Thyroid gland (tissue), 4 donors: ENCODE data around the gene TMEM51. TPM values are rescaled to one million over a fixed set of nuclear protein-coding genes. Genes with fewer than 3 reads are reported as not detected.

Experiments
- DNase-seq, 2 donors: peaks; one replicate each; pipeline ENCODE4 v3.0.0-alpha.2; 2019
- H3K27ac ChIP-seq, 3 donors: fragments of 200-600 bp; sonication (generic); 1 replicate in 2 of 3; 2 replicates in 1 of 3; pipeline ENCODE4 v1.5.1; 2016 to 2019; ENCODE audit warnings: mild to moderate bottlenecking in 1 of 3, moderate library complexity in 1 of 3
- H3K27me3 ChIP-seq: fragments of 200-600 bp; sonication (generic); one replicate; pipeline ENCODE4 v1.5.1; 2019
- H3K36me3 ChIP-seq, 2 donors: fragments of 200-600 bp; sonication (generic); one replicate each; pipeline ENCODE4 v1.5.1; 2016 to 2019
- H3K4me1 ChIP-seq, 2 donors: fragments of 200-600 bp; sonication (generic); one replicate each; pipeline ENCODE4 v1.5.1; 2017 to 2019
- H3K4me3 ChIP-seq, 3 donors: fragments of 200-600 bp; sonication (generic); replicated peaks in 1 of 3; 1 replicate in 2 of 3; 2 replicates in 1 of 3; pipeline ENCODE4 v1.5.1; 2016; ENCODE audit warnings: mild to moderate bottlenecking in 1 of 3
- H3K9me3 ChIP-seq: fragments of 200-600 bp; sonication (generic); one replicate; pipeline ENCODE4 v1.5.1; 2017
- POLR2A ChIP-seq, 2 donors: fragments of 450-650 bp; IDR thresholded peaks; one replicate each; pipeline ENCODE4 v1.6.1; 2017; ENCODE audit warnings: antibody characterized with exemption in 2 of 2, mild to moderate bottlenecking in 2 of 2, moderate library complexity in 1 of 2
- WGBS, 2 donors: methylation state at CpG; one replicate each; pipeline ENCODE4 v1.1.5; 2017; 5-methylcytosine and 5-hydroxymethylcytosine counted together
- intact Hi-C: fragments of 100-400 bp; cut with DNase I; formaldehyde crosslinking; loops from one replicate; pipeline ENCODE4 v1.15.1; 2023
- total RNA-seq, 4 donors: library from RNA; depleted of rRNA; stranded (reverse); fragments of >200 nt; gene quantifications; one replicate each; pipeline ENCODE4 v1.2.3, GENCODE V29; 2016
- TF ChIP-seq, protein P1 (sequence below), 6 experiments: fragments of 200-600 bp in 3 of 6; fragments of 450-650 bp in 3 of 6; sonication (generic) in 3 of 6; IDR thresholded peaks; one replicate each; pipeline ENCODE4 v1.5.1; 2016 to 2019; ENCODE audit warnings: antibody characterized with exemption in 6 of 6, mild to moderate bottlenecking in 2 of 6, inconsistent platforms in 1 of 6, moderate library complexity in 1 of 6

Gene TMEM51
- total RNA-seq, 4 donors from 2014 or later: 3.7 to 12.0 (median 6.4) TPM

DNA sequence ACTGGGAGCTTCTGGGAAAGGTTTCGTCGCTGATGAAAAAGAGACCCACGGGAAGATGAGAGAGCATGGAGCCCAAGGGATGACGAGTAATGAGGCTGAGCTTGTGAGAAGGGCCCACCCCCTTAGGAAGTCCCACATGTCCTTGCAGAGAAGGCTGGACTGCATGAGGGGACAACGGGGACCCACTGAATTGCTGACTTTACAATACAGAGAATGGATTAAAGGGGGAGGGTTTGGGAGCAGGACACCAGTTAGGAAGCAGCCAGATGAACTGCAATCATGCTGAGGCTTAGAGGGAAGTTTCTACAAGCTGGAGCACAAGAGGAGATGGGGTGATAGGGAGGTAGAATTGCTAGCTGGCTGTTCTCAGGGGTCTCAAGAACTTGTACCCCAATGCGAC lies 5.5 kb upstream of the TMEM51 start:
- intact Hi-C loops: no loop called here
- no peaks in the 10 kb centered on the region for H3K27me3 ChIP-seq
- H3K9me3 ChIP-seq: no peaks in the 10 kb centered on the region
- TF ChIP-seq, protein P1, sequence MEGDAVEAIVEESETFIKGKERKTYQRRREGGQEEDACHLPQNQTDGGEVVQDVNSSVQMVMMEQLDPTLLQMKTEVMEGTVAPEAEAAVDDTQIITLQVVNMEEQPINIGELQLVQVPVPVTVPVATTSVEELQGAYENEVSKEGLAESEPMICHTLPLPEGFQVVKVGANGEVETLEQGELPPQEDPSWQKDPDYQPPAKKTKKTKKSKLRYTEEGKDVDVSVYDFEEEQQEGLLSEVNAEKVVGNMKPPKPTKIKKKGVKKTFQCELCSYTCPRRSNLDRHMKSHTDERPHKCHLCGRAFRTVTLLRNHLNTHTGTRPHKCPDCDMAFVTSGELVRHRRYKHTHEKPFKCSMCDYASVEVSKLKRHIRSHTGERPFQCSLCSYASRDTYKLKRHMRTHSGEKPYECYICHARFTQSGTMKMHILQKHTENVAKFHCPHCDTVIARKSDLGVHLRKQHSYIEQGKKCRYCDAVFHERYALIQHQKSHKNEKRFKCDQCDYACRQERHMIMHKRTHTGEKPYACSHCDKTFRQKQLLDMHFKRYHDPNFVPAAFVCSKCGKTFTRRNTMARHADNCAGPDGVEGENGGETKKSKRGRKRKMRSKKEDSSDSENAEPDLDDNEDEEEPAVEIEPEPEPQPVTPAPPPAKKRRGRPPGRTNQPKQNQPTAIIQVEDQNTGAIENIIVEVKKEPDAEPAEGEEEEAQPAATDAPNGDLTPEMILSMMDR (IDR thresholded peaks at IDR 0.05): no peak
- TF ChIP-seq POLR2A (IDR thresholded peaks at IDR 0.05): no peak
- no peaks in the 10 kb centered on the region for H3K36me3 ChIP-seq
- no peak for DNase-seq
- no peak overlapping the region for H3K27ac ChIP-seq
- WGBS, 2 donors: 84 to 90% methylated on average over 6 of the region's 6 CpGs
- no peak overlapping the region for H3K4me3 ChIP-seq
- peaks cover 0 to 10% of the 10 kb centered on the region in 2 donors for H3K4me1 ChIP-seq

DNA sequence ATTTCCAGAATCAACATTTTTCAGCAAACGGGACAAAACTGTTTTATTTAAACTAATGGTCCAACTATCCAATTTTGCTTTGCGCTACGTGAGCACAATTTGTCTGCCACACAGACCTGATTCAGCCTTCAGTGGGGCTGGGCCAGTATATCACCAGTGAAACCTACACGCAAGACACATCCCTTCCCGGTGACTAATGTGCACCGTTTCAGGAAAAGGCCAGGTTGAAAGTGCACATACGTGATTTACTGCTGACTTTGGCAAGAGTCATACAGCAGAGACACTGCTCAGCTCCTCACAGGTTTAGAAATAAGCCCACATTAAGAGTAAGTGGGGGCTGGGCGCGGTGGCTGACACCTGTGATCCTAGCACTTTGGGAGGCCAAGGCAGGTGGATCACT lies 5.1 kb upstream of the TMEM51 start:
- TF ChIP-seq, protein P1 (IDR thresholded peaks at IDR 0.05): no peak
- TF ChIP-seq POLR2A (IDR thresholded peaks at IDR 0.05): no peak
- Histone ChIP-seq H3K9me3 (no peaks in the 10 kb centered on the region), H3K27ac (no peak overlapping the region), H3K4me1 (peaks cover 0 to 10% of the 10 kb centered on the region in 2 donors), H3K4me3 (no peak overlapping the region), H3K36me3 (no peaks in the 10 kb centered on the region), H3K27me3 (no peaks in the 10 kb centered on the region)
- 87 to 94% methylated on average over 9 of the region's 9 CpGs for WGBS, 2 donors
- DNase-seq: no peak
- intact Hi-C loops: no loop called here

DNA sequence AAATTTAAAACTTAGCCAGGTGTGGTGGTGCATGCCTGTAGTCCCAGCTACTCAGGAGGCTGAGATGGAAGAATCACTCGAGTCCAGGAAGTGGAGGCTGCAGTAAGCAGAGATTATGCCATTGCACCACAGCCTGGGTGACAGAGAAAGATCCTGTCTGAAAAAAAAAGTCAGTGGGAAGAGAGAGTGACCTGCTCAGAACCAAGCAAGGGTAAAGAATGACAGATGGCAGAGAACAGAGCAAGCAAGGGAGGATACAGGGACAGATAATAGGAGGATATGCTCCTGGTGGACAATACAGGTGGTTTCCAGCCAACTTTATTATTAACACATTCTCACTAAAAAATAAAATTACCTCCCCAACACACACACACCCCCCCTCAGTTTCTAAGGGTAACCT lies 4.6 kb upstream of the TMEM51 start:
- Histone ChIP-seq H3K27ac (no peak overlapping the region), H3K27me3 (no peaks in the 10 kb centered on the region), H3K4me1 (peaks cover 0 to 11% of the 10 kb centered on the region in 2 donors), H3K36me3 (no peaks in the 10 kb centered on the region), H3K4me3 (no peak overlapping the region), H3K9me3 (no peaks in the 10 kb centered on the region)
- TF ChIP-seq, protein P1 (IDR thresholded peaks at IDR 0.05): no peak
- TF ChIP-seq POLR2A (IDR thresholded peaks at IDR 0.05): no peak
- no peak for DNase-seq
- intact Hi-C loops: no loop called here
- 0% methylated on average over 1 of the region's 1 CpG for WGBS, 2 donors

DNA sequence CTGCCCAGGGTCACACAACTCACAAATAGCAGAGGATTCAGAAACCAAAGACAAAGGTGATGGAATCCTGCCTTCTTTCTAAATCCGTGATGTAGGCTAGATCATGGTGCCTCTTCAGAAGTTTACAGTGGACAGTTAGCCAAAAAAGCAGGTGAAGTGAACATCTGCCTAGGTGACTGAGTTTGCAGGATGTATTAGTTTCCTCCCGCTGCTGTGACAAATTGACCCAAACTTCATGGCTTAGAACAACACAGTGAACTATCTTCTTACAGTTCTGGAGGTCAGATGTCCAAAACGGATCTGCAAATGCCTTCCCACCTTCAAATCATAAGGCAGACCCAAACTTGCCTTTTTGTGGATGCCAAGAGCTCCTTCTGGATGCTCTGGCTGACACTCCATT lies 3.2 kb upstream of the TMEM51 start:
- Histone ChIP-seq H3K4me1 (peaks cover 0 to 20% of the 10 kb centered on the region in 2 donors), H3K36me3 (no peaks in the 10 kb centered on the region), H3K27me3 (no peaks in the 10 kb centered on the region), H3K27ac (no peak overlapping the region), H3K9me3 (no peaks in the 10 kb centered on the region), H3K4me3 (no peak overlapping the region)
- no peak for DNase-seq
- TF ChIP-seq, protein P1 (IDR thresholded peaks at IDR 0.05): no peak
- no peak for TF ChIP-seq POLR2A (IDR thresholded peaks at IDR 0.05)
- WGBS, 2 donors: 89 to 97% methylated on average over 3 of the region's 3 CpGs
- intact Hi-C loops: no loop called here

DNA sequence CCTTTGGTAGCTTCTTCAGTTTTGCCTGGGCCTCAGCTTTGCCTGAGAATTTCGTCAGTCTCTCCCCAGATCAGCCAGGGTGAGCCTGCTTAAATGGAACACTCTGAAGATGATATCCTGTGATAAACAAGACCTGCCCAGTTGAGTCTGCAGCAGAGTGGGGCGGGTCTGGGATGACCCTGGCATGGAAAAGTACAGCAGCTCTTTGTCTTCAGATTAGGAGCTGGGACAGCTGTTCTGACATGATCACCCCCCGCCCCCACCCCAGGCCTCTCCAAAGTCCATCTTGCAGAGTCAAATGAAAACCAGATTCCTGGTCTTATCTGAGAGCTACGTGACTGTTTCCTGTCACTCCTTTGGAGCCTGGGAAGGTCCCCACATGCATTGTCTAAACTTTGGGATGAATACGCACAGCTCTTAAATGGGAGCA lies 2.2 kb upstream of the TMEM51 start:
- no peak for TF ChIP-seq POLR2A (IDR thresholded peaks at IDR 0.05)
- TF ChIP-seq, protein P1 (IDR thresholded peaks at IDR 0.05): no peak
- Histone ChIP-seq H3K4me1 (peaks cover 0 to 20% of the 10 kb centered on the region in 2 donors), H3K27ac (no peak overlapping the region), H3K4me3 (no peak overlapping the region), H3K36me3 (no peaks in the 10 kb centered on the region), H3K9me3 (no peaks in the 10 kb centered on the region), H3K27me3 (no peaks in the 10 kb centered on the region)
- 68 to 70% methylated on average over 5 of the region's 5 CpGs for WGBS, 2 donors
- intact Hi-C loops: no loop called here
- no peak for DNase-seq
